GM12892 (cell line): ENCODE results near the gene RRBP1.

Source experiments
- POLR2A ChIP-seq: IDR thresholded peaks from 2 replicates; pipeline ENCODE4 v1.6.1; 2011; ENCODE audit warnings: low read depth, low read length, control low read depth
- POLR2AphosphoS5 ChIP-seq: IDR thresholded peaks from 2 replicates; pipeline ENCODE4 v1.6.1; 2011; ENCODE audit warnings: low read depth, low read length, control low read depth
- TAF1 ChIP-seq: IDR thresholded peaks from 2 replicates; pipeline ENCODE4 v1.6.1; 2011; ENCODE audit warnings: low read depth, mild to moderate bottlenecking, control low read depth, low read length, borderline replicate concordance

DNA sequence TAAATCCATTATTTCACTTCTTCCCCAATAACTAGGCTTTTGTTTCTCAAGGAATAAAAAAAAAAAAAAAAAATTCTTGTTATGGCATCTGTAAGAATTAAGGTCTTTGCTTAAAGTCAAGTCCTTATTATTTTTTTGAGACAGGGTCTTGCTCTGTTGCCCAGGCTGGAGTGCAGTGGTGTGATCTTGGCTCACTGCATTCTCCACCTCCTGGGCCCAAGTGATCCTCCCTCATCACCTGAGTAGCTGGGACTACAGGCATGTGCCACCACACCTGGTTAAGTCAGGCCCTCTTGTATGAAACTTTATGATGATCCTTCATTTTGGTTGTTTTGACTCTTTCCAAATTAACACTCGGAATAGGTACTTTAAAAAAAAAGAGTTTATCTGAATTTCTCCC is 94.9 kb downstream of the RRBP1 start:
- TF ChIP-seq TAF1: no peak
- TF ChIP-seq POLR2AphosphoS5: no peak
- TF ChIP-seq POLR2A: no peak
